Suprapubic skin (tissue), 3 donors: Measurements from ENCODE around the gene MAST2.

Source experiments
- EP300 ChIP-seq: sonication (generic); formaldehyde crosslinking; IDR thresholded peaks from one replicate; pipeline ENCODE4 v1.6.1; 2017; ENCODE audit warnings: antibody characterized with exemption
- POLR2A ChIP-seq, 2 donors: fragments of 450-650 bp; IDR thresholded peaks; one replicate each; pipeline ENCODE4 v1.6.1; 2017; ENCODE audit warnings: antibody characterized with exemption in 2 of 2, mild to moderate bottlenecking in 2 of 2, moderate library complexity in 2 of 2
- TF ChIP-seq, protein P1 (sequence below), 2 donors: fragments of 200-600 bp in 1 of 2; fragments of 450-650 bp in 1 of 2; sonication (generic) in 1 of 2; IDR thresholded peaks; one replicate each; pipeline ENCODE4 v1.5.1; 2016 to 2019; ENCODE audit warnings: antibody characterized with exemption in 2 of 2, mild to moderate bottlenecking in 1 of 2, moderate library complexity in 1 of 2

DNA sequence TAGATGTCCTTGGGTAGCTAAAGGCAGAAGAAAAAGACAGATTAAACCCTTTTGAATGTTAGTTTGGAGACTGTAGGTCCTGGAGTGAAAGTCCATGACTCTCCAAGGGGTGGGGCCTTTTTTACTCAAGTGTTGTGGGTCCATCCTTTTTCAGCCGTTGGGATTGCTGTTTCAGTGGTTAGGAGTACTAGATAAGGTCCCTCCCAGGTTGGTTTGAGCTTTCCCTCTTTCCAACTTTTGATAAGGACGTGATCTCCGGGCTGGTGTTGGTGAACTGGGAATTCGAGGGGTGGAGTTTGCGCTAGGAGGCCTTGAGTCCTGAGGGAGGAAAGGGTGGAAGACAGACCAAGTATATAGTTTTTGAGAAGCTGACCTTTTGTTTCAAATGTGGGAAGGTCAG is 47.7 kb upstream of the MAST2 start:
- TF ChIP-seq POLR2A (IDR thresholded peaks at IDR 0.05) (no peak), EP300 (no peak)
- TF ChIP-seq, protein P1, sequence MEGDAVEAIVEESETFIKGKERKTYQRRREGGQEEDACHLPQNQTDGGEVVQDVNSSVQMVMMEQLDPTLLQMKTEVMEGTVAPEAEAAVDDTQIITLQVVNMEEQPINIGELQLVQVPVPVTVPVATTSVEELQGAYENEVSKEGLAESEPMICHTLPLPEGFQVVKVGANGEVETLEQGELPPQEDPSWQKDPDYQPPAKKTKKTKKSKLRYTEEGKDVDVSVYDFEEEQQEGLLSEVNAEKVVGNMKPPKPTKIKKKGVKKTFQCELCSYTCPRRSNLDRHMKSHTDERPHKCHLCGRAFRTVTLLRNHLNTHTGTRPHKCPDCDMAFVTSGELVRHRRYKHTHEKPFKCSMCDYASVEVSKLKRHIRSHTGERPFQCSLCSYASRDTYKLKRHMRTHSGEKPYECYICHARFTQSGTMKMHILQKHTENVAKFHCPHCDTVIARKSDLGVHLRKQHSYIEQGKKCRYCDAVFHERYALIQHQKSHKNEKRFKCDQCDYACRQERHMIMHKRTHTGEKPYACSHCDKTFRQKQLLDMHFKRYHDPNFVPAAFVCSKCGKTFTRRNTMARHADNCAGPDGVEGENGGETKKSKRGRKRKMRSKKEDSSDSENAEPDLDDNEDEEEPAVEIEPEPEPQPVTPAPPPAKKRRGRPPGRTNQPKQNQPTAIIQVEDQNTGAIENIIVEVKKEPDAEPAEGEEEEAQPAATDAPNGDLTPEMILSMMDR (IDR thresholded peaks at IDR 0.05) = no peak
